GM18858 (cell line): ENCODE measurements around the gene SNW1.
"Not testable (repeated sequence)": the region's sequence is repeated elsewhere in the genome, so short reads cannot be mapped to it uniquely, and the experiment has no call there.

Experiments
- ATAC-seq: cut with Tn5 transposase; IDR thresholded peaks from one replicate; pipeline ENCODE4 v1.9.1; 2021; ENCODE audit not compliant: unreplicated experiment

Gene SNW1

DNA sequence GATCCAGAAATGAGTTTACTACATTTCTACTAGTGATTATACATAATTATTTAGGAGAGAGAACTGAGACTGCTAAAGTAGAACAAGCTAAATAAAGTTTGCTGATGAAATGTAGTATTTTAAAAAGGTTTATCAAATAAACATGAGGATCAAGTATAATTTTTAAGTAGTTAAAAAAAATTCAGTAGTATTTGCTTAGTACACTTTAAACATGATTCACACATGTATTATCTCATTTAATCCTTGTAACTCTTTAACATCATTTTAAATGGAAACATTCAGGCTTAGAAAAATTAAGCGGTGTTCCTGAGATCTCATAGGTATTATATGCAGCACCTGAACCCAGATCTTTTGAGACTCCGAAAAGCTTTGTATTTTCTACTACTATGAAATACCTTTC, 8.7 kb downstream of the SNW1 start:
- no peak for ATAC-seq

DNA sequence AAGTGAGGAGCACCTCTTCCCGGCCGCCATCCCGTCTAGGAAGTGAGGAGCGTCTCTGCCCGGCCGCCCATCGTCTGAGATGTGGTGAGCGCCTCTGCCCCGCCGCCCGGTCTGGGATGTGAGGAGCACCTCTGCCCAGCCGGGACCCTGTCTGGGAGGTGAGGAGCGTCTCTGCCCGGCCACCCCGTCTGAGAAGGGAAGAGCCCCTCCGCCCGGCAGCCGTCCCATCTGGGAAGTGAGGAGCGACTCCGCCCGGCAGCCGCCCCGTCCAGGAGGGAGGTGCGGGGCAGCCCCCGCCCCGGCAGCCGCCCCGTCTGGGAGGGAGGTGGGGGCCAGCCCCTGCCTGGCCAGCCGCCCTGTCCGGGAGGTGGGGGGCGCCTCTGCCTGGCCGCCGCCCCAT, 13.5 kb downstream of the SNW1 start:
- ATAC-seq, result not testable (repeated sequence)

DNA sequence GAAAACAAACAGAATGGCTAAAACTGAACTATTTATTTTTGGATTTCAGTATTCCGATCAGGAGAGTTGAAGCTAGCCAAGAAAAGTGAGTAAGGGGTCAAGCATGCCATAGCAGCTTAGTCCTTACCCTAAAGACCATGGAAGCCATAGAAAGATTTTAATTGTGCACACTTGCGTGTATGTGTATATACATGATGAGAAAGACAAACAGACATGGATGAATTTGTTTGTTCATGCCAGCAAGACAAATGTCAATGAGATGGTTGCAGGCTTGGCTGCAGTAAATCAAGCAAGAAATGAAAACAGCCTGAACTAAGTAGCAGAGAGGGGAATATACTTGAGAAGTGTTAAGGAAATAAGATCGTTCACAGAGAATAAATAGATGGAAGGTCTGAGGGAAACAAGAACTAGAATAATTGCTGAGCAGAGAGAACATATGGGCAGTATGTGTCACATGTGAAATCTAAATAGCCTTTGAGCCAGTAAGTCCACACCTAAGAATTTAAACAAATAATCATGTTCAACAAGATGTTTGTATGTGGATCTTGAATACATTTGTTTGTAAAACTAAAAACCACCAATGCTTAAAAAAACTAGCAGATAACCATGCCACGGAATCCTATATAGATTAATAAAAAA, 14.8 kb downstream of the SNW1 start:
- no peak for ATAC-seq

DNA sequence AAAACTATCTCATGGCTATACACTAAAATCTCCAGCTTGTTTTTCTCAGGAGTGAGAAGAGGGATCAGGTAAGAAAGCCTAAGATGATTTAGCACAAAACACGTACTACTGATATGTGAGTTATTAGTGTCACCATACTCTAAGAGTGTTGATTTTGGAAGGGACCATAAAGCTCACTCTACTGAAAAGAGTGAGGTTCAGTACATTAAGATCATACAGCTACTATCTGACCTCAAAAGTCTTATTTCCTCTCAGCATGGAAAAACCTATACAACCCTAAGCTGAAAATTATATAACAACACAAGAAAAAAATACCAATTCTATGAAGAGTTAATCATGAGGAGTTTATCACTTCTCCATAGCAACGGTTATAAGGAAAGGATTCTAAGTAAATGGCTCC, 19.5 kb downstream of the SNW1 start:
- ATAC-seq, result no peak

DNA sequence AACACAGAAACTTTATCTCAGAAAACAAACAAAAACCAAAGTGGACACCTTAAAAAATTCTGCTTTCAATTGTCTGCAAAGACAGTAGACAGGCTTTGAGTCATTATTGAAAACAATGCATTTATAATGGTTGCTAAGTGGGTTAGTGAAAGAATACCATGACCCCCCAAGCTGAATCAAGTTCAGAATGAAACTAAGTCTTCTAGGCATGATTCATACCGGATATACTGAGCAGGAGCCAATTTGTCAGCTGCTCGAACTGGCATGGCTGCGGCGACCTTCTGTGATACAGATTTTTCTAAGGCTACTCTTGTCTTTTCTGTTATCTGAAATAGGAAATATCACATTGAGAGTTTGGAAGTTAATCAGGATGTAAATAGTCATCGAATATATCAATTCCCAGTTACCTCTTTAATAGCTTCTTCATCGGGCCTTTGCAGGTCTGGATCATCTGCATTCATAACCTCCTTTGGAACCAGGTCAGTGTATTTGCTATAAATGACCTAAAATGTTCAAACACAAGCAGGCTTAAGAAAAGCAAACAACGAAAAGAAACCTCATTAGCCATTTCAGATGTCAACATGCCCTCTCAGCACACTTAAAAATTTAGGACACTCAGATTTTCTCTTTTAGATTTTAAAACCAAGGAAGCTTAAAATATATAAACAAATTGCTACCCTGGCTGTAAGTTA, 22.3 kb downstream of the SNW1 start:
- no peak for ATAC-seq

DNA sequence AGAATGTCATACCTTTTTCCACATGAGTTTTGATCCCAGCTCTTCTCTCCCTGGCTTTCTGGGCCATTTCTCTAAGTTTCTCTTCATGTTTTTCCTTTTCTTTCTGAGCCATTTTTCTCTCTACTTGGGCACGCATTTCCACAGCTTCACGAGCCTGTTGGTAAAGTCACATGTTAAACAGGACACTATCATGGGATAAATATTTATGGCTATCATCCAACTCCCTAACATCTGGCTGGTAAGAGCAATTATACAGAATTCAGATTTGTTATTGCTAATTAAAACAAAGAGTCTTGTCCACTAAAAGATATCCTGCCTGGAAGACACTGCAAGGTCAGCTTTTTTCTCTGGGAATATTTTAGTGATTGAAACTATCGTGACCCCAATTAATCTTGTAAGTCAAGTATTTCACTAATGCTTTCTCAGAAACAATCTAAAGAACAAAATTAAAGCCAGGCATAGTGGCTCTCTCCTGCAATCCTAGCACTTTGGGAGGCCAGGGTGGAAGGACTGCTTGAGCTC, 29.9 kb downstream of the SNW1 start:
- ATAC-seq, result no peak

DNA sequence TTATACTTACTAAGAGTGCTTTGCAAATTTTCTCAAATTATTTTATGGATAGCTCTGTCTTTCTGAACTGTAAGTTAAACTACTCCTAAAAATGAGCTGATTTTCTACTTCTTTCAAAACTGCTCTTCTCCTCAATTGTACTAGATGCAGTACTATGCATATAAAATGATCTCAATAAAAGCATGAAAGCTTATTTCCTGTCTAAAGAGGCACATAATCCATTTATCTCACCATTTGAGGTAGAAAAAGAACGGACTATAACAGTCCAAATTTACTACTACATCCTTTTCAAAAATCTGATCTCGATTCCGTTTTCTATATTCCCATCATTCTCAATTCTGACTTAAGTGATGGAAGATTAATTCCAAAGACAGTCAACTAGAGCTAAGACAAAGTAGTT, 38.7 kb downstream of the SNW1 start:
- no peak for ATAC-seq

DNA sequence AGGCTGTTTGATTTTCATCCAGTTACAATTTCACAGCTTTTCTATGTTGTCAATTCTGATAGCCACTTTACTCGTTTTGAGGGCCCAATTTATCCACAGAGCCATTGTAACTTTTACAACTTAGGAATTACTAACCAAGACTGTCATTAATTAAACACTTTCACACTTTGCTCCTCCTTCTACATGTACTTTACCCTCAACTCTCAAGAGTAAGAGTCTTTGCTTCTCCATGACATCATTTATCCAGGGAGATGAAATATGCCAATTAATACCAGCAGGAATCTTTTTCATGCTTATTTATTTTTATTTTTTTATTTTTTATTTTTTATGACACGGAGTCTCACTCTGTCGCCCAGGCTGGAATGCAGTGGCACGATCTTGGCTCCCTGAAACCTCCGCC, 39.5 kb downstream of the SNW1 start:
- ATAC-seq, result no peak

DNA sequence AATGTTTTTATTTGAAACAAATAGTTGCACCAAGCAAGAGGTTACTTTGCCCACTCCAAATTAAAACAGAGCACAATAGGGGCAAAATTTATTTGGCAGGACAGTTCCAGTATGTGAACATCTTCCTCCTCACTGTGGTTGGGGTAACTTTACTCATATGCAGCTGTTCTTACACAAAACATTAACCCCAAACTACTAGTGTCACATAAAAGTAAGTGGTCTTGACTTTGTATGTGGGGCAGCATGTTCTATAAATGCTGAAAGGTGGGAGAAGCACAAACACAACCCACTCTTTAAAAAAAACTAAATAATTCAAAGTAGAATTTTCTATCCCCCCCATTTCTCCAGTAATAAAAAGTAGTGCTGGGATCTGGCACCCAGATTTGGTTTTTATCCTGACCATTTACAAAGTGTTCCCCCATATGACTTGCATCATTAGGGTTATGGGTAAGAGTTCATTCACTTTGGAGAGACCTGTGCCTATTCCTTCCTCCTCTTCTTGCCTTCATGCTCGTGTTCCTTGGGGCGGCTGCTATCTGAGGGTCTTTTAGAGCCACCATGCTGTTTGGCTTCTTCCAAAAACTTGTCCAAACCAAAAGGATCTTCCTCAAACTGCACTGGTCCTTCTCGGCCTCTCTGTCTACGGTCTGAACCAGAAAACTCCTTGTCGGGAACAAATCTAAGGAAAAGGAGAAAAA, 43.2 kb downstream of the SNW1 start:
- no peak for ATAC-seq

DNA sequence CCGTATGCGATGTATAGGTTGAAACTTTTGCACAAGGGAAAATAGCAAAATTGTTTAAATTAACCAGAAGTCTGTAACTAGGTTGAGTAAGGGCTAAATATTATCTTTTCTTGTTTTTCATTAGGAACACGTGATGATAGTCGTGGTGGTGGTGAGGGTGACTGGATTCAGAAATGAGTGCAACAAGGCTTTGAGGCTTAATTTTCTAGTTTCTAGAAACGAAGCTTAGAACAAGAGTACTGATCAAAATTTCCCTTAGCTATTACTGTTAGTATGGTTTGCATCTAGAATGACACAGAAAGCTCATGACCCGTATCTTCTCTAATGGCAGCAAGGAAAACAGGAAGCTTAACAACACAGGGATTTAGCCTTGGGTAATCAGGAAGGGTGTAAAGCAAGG, 46.0 kb downstream of the SNW1 start:
- no peak for ATAC-seq

DNA sequence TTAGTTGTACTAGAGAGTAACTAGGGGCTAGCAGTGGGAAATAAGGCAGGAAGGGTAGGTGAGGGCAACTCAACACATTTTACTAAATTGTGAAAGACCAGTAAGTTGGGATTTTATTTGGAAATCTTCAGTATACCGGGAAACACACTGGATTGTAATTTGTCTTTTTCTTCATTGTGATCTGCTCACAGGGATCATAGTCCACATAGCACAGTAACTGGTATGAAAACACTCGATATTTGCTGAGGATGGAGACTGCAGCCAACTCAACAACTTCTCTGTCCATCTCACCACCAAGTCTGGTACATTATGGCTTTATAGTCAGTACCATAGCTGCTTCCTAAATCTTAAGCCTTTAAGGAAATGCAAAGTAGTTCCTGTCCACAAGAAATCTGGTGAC, 50.6 kb downstream of the SNW1 start:
- ATAC-seq, result no peak

DNA sequence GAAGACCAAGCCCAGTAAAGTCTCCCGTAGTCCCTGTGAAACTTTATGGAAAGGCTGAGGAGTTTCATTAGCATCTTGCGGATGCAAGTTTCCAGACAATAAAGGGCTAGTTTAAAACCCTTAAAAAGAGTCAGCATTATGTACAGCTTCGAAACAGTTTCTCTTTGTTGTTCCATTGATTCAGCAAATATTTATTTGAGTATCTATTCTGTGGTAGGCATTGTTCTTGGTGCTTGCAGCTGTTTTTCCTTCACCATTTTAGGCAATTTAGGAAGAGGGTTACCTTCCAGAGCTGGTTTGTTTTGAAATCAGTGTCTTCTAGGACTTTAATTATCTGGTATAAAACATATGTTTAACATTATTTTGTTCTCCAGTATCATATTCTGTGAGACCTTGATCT, 51.5 kb downstream of the SNW1 start:
- no peak for ATAC-seq

DNA sequence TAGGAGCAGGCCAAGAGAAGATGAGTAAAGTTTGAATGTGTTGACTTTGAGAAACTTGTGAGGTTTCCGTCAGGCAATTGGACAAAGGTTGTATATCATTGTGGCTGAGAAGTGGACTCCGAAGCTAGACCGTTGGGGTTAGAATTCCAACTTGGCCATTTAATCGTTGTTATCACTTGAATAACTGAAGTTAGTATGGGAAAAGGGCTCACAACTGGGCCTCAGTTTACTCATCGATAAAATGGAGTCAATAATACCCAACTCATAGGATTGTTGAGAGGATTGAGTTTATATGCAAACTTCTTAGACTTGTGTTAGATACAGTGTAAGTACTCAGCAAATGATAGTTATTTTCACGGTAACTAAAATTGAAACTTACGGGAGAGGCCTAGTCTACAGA, 52.2 kb downstream of the SNW1 start:
- ATAC-seq, result no peak

DNA sequence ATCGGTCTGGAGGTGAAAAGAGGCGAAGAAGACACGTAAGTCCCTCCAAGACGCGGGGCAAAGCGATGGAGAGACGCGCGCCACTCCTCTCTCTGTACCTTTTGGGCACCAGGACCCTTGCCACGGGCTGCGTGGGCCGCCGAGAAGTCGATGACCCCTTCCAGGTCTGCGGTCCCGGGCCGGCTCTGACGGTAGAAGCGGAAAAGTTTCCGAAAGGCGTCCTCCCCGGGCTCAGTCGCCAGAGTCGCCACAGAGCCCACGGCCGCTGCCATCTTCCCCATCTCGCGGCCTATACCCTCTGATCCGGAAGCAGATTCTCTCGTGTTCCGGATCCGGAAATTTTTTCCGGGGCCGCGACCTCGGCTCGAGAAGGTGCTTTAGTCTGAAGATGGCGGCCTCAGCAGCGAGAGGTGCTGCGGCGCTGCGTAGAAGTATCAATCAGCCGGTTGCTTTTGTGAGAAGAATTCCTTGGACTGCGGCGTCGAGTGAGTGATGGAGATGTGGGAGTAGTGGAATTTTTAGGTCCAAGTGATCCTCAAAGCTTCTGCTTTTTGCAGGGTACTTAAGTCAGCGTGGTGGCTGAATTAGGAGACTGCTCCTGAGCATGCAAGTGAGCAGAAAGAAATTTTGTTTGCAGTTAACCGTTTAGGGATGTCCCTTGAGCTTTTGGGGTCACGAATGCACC, 53.1 kb downstream of the SNW1 start, which contains the start of the genes ALKBH1 and SLIRP:
Gene ALKBH1, minus strand, starts transcription at position 300 of the 685 bp plus-strand sequence. Its CDS starts 19 bp downstream, at position 281.
Gene SLIRP, plus strand, starts transcription at position 380 of the 685 bp plus-strand sequence. Its CDS starts 9 bp downstream, at position 389.
- ATAC-seq, result peak; percentile 95

DNA sequence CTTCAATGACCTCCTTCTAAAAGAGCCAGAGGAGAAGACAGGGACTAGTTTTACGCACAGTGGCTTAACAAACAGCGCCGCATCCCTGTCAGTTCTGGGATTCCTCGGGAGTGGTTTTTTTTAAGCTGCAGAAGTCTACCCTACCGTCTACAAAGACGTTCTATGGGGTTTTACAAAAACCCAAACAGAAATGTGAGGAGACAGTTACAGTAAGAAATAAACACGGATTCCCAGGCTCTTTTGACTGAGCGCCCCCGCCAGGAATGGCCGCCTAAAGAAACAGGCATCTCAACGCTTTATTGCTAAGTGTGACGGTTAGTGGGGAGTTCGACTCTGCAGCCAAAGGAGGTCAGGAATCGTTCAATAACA, 53.6 kb downstream of the SNW1 start:
- ATAC-seq, result no peak

DNA sequence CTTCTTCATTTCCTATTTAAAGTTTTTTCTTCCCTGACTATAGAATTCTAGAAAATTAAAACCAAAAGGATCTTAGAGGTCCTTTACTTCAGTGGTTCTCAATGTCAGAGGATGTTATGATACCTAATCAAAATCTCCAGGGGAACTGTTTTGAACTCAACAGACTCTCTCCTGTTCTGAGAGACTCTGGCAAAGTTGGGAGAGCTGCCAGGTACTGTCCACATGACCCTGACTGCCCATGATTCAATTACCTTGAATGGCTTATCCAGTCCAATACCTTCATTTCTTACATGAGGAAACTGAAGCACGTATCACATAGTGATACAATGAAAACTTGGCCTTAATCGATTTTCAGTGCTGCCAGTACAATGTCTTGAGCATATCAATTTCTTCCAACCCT, 69.7 kb downstream of the SNW1 start:
- no peak for ATAC-seq

DNA sequence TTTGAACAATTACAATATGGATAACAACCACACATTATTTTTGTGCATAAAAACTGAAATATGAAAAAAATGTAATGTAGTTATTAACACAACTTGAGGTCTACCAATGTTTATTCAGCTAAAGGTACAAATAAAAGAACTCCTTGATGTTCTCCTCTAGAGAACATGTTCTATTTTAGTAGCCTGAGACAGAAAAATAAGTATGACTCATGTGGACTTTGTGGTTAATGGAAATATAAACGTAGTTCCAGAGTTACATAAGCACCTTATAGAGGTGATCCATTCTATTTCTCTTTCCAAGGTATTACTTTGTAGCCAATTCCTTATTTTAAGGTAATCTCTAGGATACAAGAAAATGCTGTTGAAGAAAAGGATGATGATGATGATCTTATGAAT, 78.8 kb downstream of the SNW1 start:
- no peak for ATAC-seq

DNA sequence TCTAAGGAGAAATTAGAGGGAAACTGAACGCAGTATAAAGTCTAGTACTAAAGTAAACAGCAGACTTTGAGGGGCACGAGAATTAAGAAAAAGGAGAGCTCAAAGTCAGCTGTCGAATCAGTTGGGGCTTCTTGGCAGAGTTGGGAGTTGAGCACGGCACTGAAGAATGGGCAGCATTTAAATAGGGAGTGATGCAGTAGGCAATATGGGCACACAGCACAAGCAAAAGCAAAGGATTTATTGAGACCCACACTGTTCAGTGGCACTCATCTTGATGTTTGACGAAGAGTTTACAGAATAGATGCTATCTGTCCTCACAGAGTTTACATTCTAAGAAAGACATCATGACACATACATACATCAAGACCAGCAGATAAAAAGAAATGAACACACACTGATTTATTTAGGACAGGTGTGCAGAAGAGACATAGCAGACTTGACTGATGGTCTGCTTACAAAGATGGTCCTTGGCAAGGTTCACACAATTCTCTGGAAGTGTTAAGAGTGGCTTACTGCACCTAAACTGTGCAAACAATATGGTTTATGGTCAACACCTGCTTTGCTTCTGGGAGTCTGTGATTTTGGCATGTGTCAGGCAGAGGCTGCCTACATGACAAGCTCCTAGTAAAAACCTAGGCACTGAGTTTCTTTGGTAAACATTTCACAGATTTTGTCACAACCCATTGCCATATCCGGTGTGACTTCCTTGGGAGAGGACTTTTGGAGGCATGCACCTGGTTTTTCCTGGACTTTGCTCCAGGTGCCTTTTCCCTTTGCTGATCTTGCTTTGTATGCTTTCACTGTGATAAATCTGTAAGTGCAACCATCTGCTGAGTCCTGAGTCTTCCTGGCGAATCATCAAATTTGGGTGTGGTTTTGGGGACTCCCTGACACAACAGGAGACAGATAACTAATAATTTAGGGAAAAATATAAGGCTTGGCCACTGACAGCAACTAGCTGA, 79.5 kb downstream of the SNW1 start:
- no peak for ATAC-seq

DNA sequence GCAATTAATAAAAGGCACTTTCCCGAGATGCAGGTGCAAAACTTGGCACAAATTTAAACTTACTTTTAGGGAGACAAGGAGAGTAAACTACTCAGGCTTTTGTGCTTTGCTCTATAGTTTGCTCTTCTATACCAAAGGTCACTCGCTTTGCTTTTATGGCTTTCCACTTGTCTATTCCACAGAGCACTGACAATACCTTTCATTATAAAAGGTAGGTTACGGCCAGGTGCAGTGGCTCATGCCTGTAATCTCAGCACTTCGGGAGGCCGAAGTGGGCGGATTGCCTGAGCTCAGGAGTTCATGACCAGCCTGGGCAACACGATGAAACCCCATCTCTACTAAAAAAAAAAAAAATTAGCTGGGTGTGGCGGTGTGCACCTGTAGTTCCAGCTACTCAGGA, 86.0 kb downstream of the SNW1 start:
- ATAC-seq, result no peak

DNA sequence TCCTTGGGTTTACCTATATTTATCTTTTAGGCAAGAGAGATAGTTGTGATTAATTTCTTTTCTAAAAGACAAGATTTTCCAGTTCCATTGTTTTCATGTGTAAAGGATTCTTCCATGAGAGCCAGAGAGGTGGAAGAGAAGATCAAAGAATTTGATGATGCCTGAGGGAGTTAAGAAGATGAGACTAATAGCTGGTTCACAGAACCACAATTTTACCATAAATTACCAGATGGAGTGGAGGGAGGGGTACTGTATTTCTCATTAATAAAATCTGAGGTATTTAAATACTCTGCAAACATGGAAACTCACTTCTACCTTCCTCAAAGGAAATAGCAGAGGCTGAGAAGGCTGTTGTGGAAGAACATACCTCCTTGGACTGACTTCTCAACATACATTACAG, 87.8 kb downstream of the SNW1 start:
- ATAC-seq, result no peak
